ENCODE results near the gene SF3B6. TPM values are rescaled to one million over a fixed set of nuclear protein-coding genes. Genes with fewer than 3 reads are reported as not detected.

SF3B6 gene
- total RNA-seq, 4 donors from 2014 or later, result 54.6 to 162 (median 89.1) TPM

DNA sequence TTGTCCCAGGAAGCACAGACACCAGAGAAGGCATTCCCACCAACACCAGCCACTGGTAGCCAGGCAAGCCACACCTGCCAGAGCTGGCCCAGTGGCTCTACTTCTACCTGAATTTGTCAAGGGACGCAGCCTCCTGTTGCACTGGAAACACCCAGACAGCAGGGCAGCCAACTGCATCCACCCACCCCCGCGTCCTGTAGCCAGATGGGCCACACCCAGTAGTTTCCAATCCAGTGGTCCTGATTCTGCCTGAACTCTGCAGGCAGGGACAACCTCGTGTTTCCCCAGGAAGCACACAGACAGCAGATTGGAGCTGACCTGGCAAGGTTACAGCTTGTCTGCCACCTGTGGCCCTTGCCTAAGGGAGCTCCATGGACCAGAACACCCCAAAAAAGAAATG is 28.8 kb upstream of the SF3B6 start:
- TF ChIP-seq, protein P1, sequence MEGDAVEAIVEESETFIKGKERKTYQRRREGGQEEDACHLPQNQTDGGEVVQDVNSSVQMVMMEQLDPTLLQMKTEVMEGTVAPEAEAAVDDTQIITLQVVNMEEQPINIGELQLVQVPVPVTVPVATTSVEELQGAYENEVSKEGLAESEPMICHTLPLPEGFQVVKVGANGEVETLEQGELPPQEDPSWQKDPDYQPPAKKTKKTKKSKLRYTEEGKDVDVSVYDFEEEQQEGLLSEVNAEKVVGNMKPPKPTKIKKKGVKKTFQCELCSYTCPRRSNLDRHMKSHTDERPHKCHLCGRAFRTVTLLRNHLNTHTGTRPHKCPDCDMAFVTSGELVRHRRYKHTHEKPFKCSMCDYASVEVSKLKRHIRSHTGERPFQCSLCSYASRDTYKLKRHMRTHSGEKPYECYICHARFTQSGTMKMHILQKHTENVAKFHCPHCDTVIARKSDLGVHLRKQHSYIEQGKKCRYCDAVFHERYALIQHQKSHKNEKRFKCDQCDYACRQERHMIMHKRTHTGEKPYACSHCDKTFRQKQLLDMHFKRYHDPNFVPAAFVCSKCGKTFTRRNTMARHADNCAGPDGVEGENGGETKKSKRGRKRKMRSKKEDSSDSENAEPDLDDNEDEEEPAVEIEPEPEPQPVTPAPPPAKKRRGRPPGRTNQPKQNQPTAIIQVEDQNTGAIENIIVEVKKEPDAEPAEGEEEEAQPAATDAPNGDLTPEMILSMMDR (IDR thresholded peaks at IDR 0.05; ENCODE audit: low read depth), result no peak

DNA sequence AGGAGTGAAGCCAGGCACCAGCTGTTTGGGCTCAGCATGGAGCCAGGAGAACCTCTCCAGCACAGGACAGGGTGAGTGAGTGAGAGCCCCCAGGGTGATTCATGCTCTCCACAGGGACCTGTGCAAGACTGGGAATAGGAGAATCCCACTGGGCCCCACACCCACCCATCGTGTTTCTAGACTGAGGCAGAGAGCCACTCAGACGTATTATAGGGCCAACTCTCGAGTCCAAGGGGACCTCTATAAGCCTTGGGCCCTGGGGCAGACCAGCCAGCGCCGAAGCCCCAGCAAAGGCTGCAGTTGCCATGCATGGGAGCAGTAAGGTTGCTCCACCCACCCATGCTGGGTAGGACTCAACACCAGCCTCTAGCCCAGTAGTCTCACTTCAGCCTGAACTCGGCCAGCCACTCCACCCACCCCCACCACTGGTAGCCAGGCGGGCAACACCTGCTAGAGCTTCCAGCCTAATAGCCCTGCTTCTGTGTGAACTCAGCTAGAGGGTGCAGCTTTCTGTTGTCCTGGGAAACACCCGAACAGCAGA is 28.1 kb upstream of the SF3B6 start:
- TF ChIP-seq, protein P1 (IDR thresholded peaks at IDR 0.05; ENCODE audit: low read depth), result no peak

DNA sequence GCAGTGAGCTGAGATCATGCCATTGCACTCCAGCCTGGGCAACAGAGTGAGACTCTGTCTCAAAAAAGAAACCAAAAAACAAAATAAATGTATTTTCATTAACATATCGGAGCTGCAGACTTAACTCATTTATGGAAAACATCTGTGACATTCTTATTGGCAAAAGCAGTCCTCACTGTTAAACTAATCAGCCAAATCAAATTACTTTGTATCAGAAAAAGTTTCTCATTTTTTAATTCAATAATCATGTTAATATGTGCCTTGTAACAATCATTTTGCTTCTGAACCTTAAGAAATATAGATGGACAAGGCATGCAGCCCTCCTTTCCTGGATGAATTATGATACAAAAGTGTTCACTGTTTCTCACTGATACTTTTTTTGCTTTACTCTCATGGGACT is 26.6 kb upstream of the SF3B6 start:
- TF ChIP-seq, protein P1 (IDR thresholded peaks at IDR 0.05; ENCODE audit: low read depth), result no peak

DNA sequence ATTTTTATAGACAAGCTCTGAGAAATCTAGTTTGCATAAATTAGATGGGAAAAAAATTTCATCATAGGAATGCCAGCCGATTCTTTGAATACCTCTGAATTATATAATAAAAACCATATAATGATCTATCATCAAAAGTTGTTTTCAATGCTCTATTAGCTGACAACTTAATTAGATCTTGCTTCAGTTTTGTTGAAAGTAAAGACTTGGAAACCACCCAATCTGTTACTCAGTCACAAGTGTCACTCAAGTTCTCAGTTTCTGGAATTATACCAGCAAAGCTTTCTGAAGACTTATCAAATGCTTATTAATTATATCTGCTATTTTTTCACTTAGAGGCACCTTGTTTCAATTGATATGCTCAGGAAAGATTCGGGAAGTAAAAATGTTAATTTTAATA is 25.9 kb upstream of the SF3B6 start:
- TF ChIP-seq, protein P1 (IDR thresholded peaks at IDR 0.05; ENCODE audit: low read depth), result no peak

DNA sequence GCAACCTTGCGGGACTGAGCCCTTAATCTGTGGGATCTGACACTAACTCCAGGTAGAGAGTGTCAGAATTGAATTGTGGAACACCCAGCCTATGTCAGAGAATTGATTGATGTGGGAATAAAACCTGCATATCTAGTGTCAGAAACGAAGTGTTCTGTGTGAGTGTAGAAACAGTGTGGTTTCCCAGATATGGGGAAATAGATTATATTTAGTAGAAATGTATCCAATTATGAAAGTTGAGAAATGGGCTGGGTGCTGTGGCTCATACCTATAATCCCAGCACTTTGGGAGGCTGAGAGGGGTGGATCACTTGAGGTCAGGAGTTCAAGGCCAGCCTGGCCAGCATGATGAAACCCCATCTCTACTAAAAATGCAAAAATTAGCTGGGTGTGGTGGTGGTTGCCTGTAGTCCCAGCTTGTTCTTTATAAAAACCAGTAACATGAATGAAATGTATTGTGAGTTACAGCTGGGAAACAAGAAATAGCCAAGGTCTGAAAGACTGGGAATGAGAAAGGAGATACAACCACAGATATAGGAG is 12.8 kb upstream of the SF3B6 start:
- TF ChIP-seq, protein P1 (IDR thresholded peaks at IDR 0.05; ENCODE audit: low read depth), result no peak

DNA sequence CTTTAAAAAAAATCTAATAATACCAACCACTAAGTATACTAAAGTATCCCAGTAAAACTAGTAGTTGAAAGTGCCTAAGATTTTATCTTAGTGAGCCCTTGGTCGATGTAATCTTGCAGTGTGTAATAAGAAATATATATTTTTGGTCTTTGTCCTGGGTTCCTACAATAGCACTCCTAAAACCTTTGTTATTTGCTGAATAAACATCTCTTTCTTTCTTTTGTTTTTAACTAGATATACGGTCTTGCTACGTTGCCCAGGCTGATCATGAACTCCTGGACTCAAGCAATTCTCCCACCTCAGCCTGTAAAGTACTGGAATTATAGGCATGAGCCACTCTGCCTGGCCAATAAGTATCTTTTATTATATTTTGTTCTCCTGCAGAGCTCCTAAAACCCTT is 10.9 kb upstream of the SF3B6 start:
- TF ChIP-seq, protein P1 (IDR thresholded peaks at IDR 0.05; ENCODE audit: low read depth), result no peak

DNA sequence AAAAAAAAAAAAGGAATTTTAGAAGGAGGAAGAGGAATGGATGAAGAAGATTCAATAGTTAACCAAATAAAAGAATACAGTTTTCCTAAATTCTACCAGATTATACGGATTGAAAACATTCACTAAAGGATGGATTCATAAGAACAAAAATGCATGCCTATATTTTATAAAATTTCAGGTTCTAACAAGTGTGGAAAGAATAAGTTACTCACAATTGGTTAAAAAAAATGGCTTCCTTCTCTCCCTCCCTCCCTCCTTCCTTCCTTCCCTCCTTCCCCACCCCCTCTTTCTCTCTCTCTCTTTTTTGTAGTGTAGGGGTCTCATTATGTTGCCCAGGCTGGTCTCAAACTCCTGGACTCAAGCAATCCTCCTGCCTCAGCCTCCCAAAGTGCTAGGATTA is 10.1 kb upstream of the SF3B6 start:
- TF ChIP-seq, protein P1 (IDR thresholded peaks at IDR 0.05; ENCODE audit: low read depth), result no peak

Measured in subcutaneous adipose tissue (tissue), 4 donors.